GM21723 (cell line): ENCODE measurements around the gene RBM15.

Experiments
- ATAC-seq: cut with Tn5 transposase; IDR thresholded peaks from one replicate; pipeline ENCODE4 v1.9.1; 2021; ENCODE audit warnings: mild to moderate bottlenecking, moderate library complexity; ENCODE audit not compliant: unreplicated experiment

The RBM15 gene

DNA sequence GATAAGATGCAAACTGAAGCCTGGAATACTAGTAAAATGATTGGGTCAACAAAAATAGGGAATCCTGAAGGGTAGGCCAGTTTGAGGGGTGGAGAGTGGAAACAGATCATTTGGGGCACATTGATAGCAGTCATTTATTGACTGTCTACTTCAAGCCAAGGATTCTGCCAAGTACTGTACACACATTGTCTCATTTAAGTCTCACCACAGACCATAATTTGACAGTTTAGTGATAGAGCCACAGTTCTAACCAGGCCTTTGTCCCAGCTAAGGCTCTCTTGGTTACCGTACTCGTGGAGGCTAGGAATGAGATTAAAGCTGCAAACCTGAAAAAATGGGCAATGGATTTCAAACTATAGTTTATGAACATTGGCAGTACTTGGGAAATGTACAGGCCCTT is 11.2 kb downstream of the RBM15 start:
- no peak for ATAC-seq

DNA sequence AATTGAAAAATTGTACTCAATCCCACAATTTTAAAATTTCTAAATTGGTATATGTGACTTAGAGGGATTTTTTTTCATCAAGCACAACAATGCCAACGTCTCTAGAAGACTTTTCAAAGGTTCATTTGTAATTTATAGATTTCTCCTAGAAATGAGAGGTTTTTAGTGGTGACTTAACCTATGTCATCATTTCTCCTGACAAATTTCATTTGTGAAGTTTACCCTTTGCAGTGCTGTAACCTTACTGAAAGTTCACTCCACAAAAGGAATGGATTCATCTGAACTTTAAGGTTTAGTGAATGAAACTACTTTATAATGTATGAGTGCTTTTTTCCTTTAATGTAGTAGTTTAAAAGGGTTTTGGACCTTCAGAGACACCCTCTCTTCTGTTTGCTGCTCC is 16.1 kb downstream of the RBM15 start:
- ATAC-seq: no peak

DNA sequence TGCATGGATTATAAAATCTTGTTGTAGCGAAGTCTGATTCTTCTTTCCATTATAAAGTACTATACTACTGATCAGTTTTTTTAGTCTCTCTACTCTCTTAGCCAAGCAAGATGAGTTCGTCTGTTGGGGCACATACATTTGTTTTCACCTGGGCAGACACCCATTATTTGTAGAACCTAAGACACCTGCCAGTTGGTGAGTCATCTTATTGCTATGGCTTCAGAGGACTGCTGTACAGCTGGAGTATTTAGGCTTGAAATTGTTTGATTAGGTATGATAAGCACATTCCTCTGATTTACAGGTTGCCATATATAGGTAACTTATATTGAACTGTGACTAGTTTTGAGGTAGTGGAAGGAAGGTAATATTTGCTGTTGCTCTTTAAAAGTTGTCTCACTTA is 17.2 kb downstream of the RBM15 start:
- ATAC-seq: no peak

DNA sequence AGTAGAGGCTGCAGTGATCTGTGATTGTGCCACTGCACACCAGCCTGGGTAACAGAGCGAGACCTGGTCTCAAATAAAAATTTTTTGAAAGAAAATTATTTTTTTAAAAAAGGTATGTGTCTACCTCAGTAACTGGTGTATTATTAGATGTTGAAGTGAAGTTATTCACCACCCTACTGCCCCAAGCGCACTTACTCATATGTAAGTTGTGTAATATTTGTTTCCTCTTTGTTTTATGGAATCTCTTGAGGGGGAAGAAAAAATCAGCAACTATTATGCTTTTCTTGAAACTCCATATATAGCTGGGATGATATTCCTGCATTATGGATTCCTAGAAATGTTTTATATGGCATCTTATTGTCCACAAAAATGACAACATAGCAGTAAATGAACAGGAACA is 21.3 kb downstream of the RBM15 start:
- no peak for ATAC-seq

DNA sequence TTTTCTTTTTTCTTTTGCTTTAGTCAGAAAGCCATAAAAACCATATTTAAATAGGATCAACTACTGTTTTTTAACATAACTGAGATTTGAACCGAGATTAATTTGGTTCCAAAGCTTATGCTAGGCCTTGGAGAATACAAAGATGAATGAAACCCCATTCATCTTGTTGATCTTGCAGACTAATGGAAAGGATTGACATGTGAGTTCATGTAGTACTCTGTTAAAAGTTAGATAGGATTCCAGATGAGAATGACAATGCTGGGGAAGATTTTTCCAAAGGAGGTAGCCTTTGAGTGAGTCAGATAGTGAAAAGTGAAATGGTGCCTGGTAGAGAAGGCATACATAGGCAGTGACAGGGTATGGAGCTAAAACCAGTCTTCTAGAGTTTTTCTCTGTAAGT is 22.7 kb downstream of the RBM15 start:
- ATAC-seq: no peak

DNA sequence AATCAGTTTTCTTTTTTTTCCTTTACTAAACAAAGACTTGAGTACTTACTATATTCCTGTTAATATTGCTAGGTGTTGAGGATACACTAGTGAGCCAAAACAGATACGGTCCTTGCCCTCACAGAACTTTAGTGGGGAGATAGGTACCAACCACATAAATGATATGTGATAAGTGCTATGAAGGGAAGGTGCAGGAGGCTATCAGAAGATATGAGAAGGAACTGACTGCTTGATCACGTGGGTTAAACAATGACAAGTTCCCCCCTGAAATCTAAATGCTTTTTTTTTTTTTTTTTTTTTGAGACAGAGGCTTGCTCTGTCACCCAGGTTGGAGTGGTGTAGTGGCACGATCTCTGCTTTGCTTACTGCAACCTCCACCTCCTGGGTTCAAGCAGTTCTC is 25.0 kb downstream of the RBM15 start:
- ATAC-seq: no peak

DNA sequence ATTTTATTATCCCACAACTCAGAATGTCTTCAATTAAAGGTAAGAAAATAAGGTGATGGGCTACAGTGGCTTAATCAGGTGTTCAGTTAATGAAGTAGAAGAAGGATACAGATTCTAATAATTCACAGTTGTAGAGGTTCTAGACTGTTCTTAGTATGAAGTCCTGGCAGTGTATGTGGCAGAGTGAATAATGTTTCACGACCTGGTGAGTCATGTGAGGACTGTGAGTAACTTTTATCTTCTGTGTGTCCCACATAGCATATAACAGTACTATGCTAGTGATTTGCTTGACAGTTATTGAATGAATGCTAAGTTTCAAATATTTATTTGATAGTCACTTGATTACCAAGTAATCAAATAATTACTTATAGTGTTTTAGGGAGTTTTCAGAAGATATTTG is 31.6 kb downstream of the RBM15 start:
- no peak for ATAC-seq

DNA sequence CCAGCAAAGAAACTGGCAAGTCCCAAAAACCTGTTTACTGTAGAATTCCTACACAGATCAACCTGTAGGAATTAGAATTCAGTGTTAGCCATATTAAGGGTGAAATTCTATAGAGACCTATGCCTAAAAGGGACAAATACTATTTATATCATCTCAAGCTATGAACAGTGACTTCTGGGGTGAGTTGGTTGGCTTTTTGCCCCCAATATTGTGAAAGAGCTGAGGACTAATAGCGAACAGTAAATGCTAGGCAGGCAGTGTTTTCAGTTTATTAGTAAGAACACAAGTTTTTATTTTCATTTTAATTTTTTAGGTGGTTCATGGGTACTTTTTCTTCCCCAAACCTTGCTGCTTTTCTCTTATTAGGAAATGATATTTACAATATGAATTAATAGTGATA is 36.3 kb downstream of the RBM15 start:
- no peak for ATAC-seq

DNA sequence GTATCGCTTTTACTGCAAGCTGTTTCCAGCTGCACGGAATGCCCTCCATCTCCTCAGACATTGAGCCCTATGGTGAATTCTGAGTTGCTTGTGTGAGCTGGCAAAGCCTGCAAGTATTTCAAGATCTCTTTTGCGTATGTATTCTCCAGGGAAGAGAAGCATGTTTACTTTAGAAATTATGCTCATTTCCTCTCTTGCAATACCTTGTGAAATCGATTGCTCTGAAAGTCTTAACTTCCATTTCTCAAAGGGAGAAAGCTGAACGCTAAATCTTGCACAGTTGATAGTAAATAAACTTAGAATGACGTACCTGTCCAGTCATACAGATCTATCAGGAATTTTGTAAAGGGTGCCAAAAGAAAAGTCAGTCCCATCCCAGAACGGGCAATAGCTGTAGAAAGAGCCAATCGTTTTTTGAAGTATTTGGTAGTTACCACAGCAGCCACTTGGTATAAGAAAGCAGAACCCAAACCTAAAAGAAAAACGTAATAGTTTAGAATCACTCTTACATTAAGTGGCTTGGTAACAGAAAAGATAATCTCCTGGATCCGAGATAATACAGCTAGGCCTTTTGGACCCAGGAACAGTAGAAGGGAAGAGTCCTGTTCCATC is 41.6 kb downstream of the RBM15 start:
- ATAC-seq: no peak

DNA sequence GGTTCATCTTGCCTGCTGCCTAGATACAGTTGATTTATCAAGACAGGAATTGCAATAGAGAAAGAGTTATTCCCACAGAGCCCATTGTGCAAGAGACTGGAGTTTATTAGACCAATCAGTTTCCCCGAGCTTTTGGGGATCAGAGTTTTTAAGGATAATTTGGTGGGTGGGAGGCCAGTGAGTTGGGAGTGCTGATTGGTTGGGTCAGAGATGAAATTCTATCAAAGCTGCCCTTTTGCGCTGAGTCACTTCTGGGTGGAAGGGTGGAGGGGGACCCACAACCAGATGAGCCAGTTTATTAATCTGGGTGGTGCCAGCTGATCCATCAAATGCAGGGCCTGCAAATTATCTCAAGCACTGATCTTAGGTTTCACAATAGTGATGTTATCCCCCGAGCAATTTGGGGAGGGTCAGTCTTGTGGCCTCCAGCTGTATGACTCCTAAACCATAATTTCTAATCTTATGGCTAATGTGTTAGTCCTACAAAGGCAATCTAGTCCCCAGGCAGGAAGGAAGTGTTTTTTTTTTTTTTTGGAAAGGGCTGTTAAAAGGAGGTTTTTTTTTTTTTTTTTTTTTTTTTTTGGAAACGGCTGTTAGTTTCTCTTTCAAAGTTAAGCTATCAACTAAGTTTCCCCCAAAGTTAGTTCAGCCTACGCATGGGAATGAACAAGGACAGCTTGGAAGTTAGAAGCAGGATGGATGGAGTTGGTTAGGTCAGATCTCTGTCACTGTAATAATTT is 44.2 kb downstream of the RBM15 start:
- no peak for ATAC-seq

DNA sequence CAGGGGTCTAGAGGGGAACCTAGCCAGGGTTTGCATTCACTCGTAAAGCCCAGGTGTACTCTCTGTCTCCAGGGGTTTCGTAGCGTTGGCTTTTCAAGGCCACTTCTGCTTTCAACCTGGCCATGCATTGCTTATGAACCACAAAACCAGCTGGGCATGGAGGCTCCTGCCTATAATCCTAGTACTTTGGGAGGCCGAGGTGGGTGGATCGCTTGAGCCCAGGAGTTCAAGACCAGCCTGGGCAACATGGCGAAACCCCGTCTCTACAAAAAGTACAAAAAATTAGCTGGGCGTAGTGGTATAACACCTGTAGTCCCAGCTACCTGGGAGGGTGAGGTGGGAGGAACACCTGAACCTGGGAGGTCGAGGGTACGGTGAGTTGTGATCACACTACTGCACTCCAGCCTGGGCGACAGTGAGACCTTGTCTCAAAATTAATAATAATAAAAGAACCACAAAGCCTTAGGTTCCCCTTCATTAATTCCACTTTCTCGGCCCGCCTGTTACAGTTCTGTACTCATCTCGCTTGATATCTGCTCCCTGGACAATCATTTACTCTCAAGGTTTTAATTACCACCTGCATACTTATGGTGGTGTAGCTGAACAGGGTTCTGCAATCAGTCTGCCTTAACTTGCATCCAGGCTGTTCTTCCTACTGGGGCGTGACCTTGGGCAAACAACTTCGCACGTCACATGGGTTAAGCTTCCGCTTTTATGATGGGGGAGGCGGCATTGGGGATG is 45.6 kb downstream of the RBM15 start:
- peak; percentile 66 for ATAC-seq

DNA sequence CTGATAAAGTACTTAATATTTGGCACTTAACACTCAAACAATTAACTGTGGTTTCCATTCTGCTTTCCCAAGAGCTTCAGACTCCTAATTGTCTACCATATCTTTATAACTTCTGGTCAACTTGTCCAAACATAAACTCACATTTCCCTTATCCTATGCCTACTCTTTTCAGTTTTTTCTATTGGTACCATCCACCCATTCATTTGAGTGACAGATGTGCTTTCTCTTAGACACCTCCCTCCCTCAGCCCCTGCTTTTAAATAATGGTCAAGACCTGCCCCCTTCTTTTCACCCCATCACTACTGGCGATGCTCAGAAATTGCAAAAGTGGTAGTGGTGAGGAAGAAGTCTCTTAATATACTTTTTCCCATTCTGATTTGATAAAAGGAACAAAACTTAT is 46.2 kb downstream of the RBM15 start:
- no peak for ATAC-seq

DNA sequence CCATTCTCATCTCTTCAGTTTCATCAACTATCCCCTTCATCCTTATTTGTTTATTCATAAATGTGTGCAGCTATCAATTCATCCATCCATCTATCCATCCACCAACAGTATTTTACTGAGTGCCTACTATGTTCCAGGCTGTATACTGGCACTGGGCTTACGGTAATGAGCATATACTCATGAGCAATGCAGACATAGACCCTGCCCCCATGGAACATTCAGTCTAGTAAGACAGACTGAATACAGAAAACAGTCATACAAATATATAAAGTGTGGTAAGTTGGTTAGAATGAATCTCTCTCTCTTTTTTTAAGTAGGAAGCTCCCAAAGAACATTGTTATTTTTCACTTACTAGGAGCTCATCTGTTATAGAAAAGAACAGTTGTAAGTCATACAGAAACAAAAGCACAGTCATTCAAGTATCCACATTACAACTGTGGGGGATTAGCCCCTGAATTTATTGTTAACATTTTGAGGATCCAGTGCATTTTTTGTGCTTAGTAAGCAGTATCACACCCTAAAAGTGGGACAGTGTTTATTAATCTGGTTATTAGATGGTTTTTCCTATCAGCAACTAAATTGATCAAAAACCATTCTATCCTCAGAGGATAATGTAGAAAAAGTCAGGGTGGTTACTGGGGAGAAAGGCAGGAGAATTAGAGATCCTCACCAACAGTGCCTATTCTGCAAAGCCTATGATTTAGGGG is 48.0 kb downstream of the RBM15 start:
- ATAC-seq: no peak

DNA sequence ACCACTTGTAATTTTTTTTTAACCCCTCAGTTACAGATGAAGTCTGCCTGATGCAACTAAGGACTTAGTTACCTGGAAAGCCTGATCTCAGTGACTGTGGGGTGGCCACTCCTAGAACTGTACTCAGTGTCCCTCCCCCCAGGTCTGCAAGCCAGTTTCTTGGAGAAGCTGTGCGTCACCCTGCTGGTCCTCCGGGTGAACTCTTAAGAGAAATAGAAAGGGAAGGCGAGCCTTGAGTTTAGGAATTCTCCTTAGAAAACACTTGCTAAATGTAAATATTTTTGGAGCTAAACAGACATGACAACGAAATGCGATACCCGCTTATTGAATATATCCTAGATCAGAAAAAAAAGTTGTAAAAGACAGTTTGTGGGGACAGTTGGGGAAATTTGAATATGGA is 50.9 kb downstream of the RBM15 start:
- ATAC-seq: no peak

DNA sequence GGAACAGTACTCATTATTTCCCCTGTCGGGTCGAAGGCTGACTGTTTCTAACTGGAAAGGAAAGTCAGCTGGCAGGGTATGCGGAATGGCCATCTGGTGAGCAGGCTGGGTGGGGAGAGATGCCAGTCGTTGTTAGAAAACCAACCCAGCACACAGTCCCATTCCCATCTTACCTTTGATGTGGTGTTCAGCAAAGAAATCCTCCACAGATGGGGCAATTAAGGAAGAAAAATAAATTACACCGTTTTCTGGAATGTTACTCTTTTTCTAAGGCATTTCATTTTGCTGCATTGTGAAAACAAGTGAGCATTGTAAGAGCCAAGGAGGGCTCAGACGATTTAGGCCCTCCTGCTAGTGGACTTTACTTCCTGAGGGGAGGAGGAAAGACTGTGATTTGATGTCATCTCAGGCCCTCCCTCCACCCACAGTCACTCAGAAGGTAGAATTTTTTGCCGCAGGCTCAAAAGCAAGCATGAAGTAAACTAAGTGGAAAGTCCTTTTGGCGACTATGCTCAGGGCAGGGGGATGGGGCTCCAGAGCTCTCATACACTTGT is 51.6 kb downstream of the RBM15 start, which contains the start of gene SLC16A4:
Gene SLC16A4 (minus strand): TSS at position 335 of the 554 bp plus-strand sequence. CDS start 1,703 bp downstream, outside the sequence.
- ATAC-seq: no peak

DNA sequence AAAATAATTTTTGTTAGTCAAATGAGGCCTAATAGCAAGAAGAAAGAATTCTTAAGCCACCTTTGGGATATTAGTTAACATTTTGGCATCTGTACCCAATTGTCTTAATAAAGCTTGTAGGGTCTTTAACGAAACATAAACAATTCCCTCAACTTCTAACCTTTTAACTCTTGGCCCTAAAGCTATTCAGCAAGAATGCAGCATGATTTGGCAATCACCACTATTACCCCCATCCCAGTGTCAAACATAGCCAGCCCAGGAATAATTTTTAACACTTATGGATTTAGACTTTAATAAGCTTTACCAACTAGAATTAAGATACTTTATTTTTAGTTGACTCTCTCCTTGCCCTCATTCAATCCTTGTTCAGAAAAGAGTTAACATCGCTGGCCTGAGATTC is 54.1 kb downstream of the RBM15 start:
- no peak for ATAC-seq

DNA sequence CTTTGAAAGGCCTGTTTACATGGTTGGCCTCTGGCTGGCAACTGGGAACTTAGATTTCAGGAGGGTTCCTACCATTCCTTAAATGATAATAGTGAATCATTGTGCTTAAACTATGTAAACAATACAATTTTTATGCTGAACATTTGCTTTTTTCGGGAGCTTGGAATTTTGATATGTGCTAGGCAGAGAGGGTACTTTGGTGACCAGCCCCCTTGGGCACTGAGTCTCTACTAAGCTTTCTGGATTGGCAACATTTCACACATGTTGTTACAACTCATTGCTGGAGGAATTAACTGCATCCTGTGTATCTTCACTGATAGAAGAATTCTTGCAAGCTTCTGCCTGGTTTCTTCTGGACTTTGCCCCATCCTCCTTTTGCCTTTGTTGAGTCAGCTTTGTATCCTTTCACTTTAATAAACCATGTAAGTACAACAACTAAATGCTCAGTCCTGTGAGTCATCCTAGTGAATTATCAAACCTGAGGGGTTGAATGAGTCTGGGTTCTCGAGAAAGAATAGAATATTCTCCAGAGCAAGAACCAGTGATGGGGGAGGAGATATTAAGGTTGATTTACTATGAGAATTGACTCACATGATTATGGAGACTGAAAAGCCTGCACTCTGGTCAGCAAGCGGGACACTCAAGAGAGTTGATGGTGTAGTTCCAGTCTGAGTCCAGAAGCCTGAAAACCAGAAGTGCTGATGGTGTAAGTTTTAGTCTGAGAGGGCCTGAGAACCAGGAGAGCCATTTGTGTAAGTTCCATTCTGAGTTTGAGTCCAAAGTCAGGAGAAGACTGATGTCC is 54.7 kb downstream of the RBM15 start:
- ATAC-seq: no peak

DNA sequence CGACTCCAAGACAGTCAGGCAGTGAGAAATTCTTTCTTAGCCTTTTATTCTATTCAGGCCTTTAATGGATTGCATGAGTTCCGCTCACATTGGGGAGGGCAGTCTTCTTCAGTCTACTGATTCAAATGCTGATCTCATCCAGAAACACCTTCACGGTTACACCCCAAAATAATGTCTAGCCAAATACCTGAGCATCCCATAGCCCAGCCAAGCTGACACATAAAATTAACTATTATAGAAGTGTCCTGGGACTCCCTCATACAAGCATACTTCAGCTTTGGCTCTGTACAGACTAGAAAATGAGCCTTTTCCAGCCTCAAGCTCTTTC is 55.3 kb downstream of the RBM15 start:
- ATAC-seq: no peak
